ENCODE data around the gene PPM1E. TPM values are rescaled to one million over a fixed set of nuclear protein-coding genes. Genes with fewer than 3 reads are reported as not detected.
A peak's percentile ranks its signal among the peaks of the same experiment; 100 is the strongest.

The PPM1E gene
- total and polyA plus RNA-seq, 4 donors = 0.08 to 1.3 (median 0.66) TPM

- Histone ChIP-seq H3K36me3 (ENCODE audit: control insufficient read depth in 4 of 4, insufficient read depth in 4 of 4, low read length in 4 of 4) (peaks cover 0 to 6% (median 3%) of the 10 kb centered on the region in 4 donors), H3K4me3 (no peak overlapping the region), H3K27ac (ENCODE audit: low read depth in 1 of 2, low read length in 1 of 2) (no peak overlapping the region), H3K27me3 (ENCODE audit: control insufficient read depth in 3 of 3, insufficient read depth in 3 of 3, low read length in 2 of 3) (no peaks in the 10 kb centered on the region), H3K9me3 (ENCODE audit: control insufficient read depth in 4 of 4, insufficient read depth in 3 of 4, low read length in 3 of 4) (no peaks in the 10 kb centered on the region), H3K4me1 (ENCODE audit: control insufficient read depth in 5 of 5, insufficient read depth in 5 of 5, low read length in 5 of 5) (no peaks in the 10 kb centered on the region), H3K9ac (ENCODE audit: insufficient read depth in 1 of 2, low read length in 2 of 2) (no peak overlapping the region)
- no peak for DNase-seq
- TF ChIP-seq, protein P1, sequence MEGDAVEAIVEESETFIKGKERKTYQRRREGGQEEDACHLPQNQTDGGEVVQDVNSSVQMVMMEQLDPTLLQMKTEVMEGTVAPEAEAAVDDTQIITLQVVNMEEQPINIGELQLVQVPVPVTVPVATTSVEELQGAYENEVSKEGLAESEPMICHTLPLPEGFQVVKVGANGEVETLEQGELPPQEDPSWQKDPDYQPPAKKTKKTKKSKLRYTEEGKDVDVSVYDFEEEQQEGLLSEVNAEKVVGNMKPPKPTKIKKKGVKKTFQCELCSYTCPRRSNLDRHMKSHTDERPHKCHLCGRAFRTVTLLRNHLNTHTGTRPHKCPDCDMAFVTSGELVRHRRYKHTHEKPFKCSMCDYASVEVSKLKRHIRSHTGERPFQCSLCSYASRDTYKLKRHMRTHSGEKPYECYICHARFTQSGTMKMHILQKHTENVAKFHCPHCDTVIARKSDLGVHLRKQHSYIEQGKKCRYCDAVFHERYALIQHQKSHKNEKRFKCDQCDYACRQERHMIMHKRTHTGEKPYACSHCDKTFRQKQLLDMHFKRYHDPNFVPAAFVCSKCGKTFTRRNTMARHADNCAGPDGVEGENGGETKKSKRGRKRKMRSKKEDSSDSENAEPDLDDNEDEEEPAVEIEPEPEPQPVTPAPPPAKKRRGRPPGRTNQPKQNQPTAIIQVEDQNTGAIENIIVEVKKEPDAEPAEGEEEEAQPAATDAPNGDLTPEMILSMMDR (IDR thresholded peaks at IDR 0.05; ENCODE audit: control extremely low read depth, extremely low read depth) = no peak
- 86 to 97% methylated on average over 1 of the region's 1 CpG for WGBS, 2 donors
- no peak for ATAC-seq (ENCODE audit: insufficient read depth, low FRiP score)
These were observed 262.4 kb downstream of the PPM1E start for GRCh38 chr17:59018019-59018418.

- TF ChIP-seq, protein P1 (IDR thresholded peaks at IDR 0.05; ENCODE audit: control extremely low read depth, extremely low read depth) = no peak
- Histone ChIP-seq H3K9ac (ENCODE audit: insufficient read depth in 1 of 2, low read length in 2 of 2) (no peak overlapping the region), H3K4me3 (no peak overlapping the region), H3K27me3 (ENCODE audit: control insufficient read depth in 3 of 3, insufficient read depth in 3 of 3, low read length in 2 of 3) (no peaks in the 10 kb centered on the region), H3K4me1 (ENCODE audit: control insufficient read depth in 5 of 5, insufficient read depth in 5 of 5, low read length in 5 of 5) (no peaks in the 10 kb centered on the region), H3K36me3 (ENCODE audit: control insufficient read depth in 4 of 4, insufficient read depth in 4 of 4, low read length in 4 of 4) (peaks cover 0 to 3% (median 2%) of the 10 kb centered on the region in 4 donors), H3K27ac (ENCODE audit: low read depth in 1 of 2, low read length in 1 of 2) (no peak overlapping the region), H3K9me3 (ENCODE audit: control insufficient read depth in 4 of 4, insufficient read depth in 3 of 4, low read length in 3 of 4) (no peaks in the 10 kb centered on the region)
- DNase-seq = no peak
- no peak for ATAC-seq (ENCODE audit: insufficient read depth, low FRiP score)
- WGBS, 2 donors = 97 to 99% methylated on average over 2 of the region's 2 CpGs
These were observed 269.3 kb downstream of the PPM1E start for GRCh38 chr17:59024916-59025315.

GRCh38 chr17:59026176-59026939, 270.7 kb downstream of the PPM1E start:
- Histone ChIP-seq H3K36me3 (ENCODE audit: control insufficient read depth in 4 of 4, insufficient read depth in 4 of 4, low read length in 4 of 4) (peaks cover 1 to 3% (median 2%) of the 10 kb centered on the region in 4 donors), H3K4me1 (ENCODE audit: control insufficient read depth in 5 of 5, insufficient read depth in 5 of 5, low read length in 5 of 5) (no peaks in the 10 kb centered on the region), H3K4me3 (no peak overlapping the region), H3K27ac (ENCODE audit: low read depth in 1 of 2, low read length in 1 of 2) (no peak overlapping the region), H3K27me3 (ENCODE audit: control insufficient read depth in 3 of 3, insufficient read depth in 3 of 3, low read length in 2 of 3) (no peaks in the 10 kb centered on the region), H3K9ac (ENCODE audit: insufficient read depth in 1 of 2, low read length in 2 of 2) (no peak overlapping the region), H3K9me3 (ENCODE audit: control insufficient read depth in 4 of 4, insufficient read depth in 3 of 4, low read length in 3 of 4) (no peaks in the 10 kb centered on the region)
- DNase-seq = peak in 1 of 3 donors; percentile 13
- no peak for ATAC-seq (ENCODE audit: insufficient read depth, low FRiP score)
- WGBS, 2 donors = 55 to 81% methylated on average over 1 of the region's 1 CpG
- TF ChIP-seq, protein P1 (IDR thresholded peaks at IDR 0.05; ENCODE audit: control extremely low read depth, extremely low read depth) = no peak

All from lung (tissue), 12 donors.